ENCODE results near the gene CDC45. TPM values are rescaled to one million over a fixed set of nuclear protein-coding genes. Genes with fewer than 3 reads are reported as not detected.
A peak's percentile ranks its signal among the peaks of the same experiment; 100 is the strongest.

The CDC45 gene
- total RNA-seq, 2 experiments from 2014 or later = 80.2 to 83.0 TPM

- Histone ChIP-seq H3K9me3 (ENCODE audit: low read length) (no peaks in the 10 kb centered on the region), H3K79me2 (ENCODE audit: insufficient read depth, low read depth, low read length) (peaks cover 47% of the 10 kb centered on the region), H4K20me1 (ENCODE audit: insufficient read depth, low read length) (peaks cover 29% of the 10 kb centered on the region), H3K9me2 (ENCODE audit: insufficient read depth, low read length) (no peaks in the 10 kb centered on the region), H3K4me3 (ENCODE audit: low read depth, low read length, poor library complexity, severe bottlenecking) (peak within 1 kb of the TSS; percentile 98), H2AFZ (ENCODE audit: low read length) (peak within 1 kb of the TSS; percentile 86), H3K36me3 (ENCODE audit: insufficient read depth, low read length) (peaks cover 62% of the 10 kb centered on the region), H3K27ac (ENCODE audit: low read depth, low read length, poor library complexity, severe bottlenecking) (peak within 1 kb of the TSS; percentile 94), H3K4me1 (ENCODE audit: insufficient read depth, low read length, poor library complexity, severe bottlenecking) (peaks cover 49% of the 10 kb centered on the region), H3K4me2 (ENCODE audit: low read length) (peak within 1 kb of the TSS; percentile 94)
- no peak for TF ChIP-seq EZH2phosphoT487 (IDR thresholded peaks at IDR 0.05; ENCODE audit: borderline replicate concordance, low read depth, low read length)
- TF ChIP-seq, protein P1, sequence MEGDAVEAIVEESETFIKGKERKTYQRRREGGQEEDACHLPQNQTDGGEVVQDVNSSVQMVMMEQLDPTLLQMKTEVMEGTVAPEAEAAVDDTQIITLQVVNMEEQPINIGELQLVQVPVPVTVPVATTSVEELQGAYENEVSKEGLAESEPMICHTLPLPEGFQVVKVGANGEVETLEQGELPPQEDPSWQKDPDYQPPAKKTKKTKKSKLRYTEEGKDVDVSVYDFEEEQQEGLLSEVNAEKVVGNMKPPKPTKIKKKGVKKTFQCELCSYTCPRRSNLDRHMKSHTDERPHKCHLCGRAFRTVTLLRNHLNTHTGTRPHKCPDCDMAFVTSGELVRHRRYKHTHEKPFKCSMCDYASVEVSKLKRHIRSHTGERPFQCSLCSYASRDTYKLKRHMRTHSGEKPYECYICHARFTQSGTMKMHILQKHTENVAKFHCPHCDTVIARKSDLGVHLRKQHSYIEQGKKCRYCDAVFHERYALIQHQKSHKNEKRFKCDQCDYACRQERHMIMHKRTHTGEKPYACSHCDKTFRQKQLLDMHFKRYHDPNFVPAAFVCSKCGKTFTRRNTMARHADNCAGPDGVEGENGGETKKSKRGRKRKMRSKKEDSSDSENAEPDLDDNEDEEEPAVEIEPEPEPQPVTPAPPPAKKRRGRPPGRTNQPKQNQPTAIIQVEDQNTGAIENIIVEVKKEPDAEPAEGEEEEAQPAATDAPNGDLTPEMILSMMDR (conservative IDR thresholded peaks at IDR 0.05; ENCODE audit: low read length) = no peak
- intact Hi-C loops (cut with micrococcal nuclease; ENCODE audit: unreplicated experiment) = loop anchor here (1.0 to 10.0 kb wide), 6 partner anchors 13 to 315 kb away; partner anchors contain the start of genes ESS2 and SLC25A1
- ChIA-PET CTCF (ENCODE audit: unreplicated experiment) (no interaction called here), POLR2A (interaction anchor here (1.5 kb wide), 1 partner anchor 15 kb away, joined by 3 read pairs; the partner anchor contains the start of gene C22orf39)
- peak; percentile 96 for DNase-seq (ENCODE audit: low spot score)
- BruUV-seq (replicated peaks) = no TSS peak
These were observed 47.4 kb upstream of the CDC45 start, which contains the start of gene MRPL40 for GRCh38 chr22:19432133-19432851. MRPL40 (plus strand) TSS chr22:19432545; CDS start chr22:19432555, 10 bp downstream.

DNA sequence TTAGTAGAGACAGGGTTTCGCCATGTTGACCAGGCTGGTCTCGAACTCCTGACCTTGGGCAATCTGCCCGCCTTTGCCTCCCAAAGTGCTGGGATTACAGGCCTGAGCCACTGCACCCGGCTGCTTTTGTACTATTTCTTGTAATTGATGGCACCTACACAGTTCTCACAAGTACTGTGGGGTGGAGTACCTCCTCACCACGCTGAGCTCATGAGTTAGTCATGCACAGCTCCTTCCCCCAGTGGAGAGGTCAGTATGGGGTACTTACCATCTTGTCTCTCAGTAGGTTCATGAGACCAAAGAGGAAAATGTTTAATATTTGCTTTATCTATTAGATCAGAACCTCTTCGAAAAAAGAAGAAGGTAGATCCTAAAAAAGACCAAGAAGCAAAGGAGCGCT, 45.3 kb upstream of the CDC45 start:
- H3K9me3 ChIP-seq (ENCODE audit: low read length) = no peaks in the 10 kb centered on the region
- BruUV-seq (replicated peaks) = no TSS peak
- no peak overlapping the region for H2AFZ ChIP-seq (ENCODE audit: low read length)
- H3K4me1 ChIP-seq (ENCODE audit: insufficient read depth, low read length, poor library complexity, severe bottlenecking) = peaks cover 34% of the 10 kb centered on the region
- TF ChIP-seq, protein P1 (conservative IDR thresholded peaks at IDR 0.05; ENCODE audit: low read length) = no peak
- no peak for TF ChIP-seq EZH2phosphoT487 (IDR thresholded peaks at IDR 0.05; ENCODE audit: borderline replicate concordance, low read depth, low read length)
- intact Hi-C loops (cut with micrococcal nuclease; ENCODE audit: unreplicated experiment) = loop anchor here (5.0 to 10.0 kb wide), 4 partner anchors 132 to 317 kb away; partner anchors contain the start of genes ESS2 and SLC25A1
- no peak overlapping the region for H3K4me3 ChIP-seq (ENCODE audit: low read depth, low read length, poor library complexity, severe bottlenecking)
- H3K9me2 ChIP-seq (ENCODE audit: insufficient read depth, low read length) = no peaks in the 10 kb centered on the region
- ChIA-PET POLR2A (interaction anchor here (0.6 to 1.5 kb wide), 3 partner anchors 11 to 22 kb away, joined by 3 to 4 read pairs (median 3); no protein-coding TSS in a partner anchor), CTCF (ENCODE audit: unreplicated experiment) (no interaction called here)
- peak; percentile 27 for DNase-seq (ENCODE audit: low spot score)
- H3K27ac ChIP-seq (ENCODE audit: low read depth, low read length, poor library complexity, severe bottlenecking) = peak overlapping the region; percentile 48
- H4K20me1 ChIP-seq (ENCODE audit: insufficient read depth, low read length) = peaks cover 18% of the 10 kb centered on the region
- peaks cover 25% of the 10 kb centered on the region for H3K79me2 ChIP-seq (ENCODE audit: insufficient read depth, low read depth, low read length)
- H3K36me3 ChIP-seq (ENCODE audit: insufficient read depth, low read length) = peaks cover 55% of the 10 kb centered on the region; the same call in 1 of the 2 replicates
- H3K4me2 ChIP-seq (ENCODE audit: low read length) = peak overlapping the region; percentile 17; the same call in 1 of the 2 replicates
